ENCODE data around the gene FBLN5.

DNA sequence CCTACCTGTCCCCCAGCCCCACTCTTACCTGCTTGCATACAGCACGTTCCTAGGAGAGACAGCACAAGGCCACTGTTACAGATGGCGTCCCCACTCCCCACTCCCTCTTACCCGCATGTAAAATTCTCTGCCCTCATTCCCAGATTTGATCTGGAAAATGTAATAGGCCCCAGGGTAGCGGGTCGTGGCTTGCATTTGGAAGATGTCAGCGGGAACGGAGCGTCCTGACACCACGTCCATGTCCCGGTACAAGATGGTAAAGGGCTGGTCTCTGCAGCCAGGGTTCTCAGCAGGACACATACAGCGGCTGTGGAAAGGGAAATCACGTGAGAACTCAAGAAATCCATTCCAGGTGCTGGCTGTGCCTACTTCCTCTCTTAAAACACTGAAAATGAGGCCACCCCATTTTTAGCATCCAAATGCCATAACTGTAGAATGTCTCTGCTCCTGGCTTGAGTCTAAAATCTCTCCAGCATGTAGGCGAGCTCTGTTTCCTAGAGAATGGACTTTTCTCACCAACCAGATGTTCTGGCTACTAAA lies 70.0 kb downstream of the FBLN5 start:
- TF ChIP-seq, protein P1, sequence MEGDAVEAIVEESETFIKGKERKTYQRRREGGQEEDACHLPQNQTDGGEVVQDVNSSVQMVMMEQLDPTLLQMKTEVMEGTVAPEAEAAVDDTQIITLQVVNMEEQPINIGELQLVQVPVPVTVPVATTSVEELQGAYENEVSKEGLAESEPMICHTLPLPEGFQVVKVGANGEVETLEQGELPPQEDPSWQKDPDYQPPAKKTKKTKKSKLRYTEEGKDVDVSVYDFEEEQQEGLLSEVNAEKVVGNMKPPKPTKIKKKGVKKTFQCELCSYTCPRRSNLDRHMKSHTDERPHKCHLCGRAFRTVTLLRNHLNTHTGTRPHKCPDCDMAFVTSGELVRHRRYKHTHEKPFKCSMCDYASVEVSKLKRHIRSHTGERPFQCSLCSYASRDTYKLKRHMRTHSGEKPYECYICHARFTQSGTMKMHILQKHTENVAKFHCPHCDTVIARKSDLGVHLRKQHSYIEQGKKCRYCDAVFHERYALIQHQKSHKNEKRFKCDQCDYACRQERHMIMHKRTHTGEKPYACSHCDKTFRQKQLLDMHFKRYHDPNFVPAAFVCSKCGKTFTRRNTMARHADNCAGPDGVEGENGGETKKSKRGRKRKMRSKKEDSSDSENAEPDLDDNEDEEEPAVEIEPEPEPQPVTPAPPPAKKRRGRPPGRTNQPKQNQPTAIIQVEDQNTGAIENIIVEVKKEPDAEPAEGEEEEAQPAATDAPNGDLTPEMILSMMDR (IDR thresholded peaks at IDR 0.05) = no peak
- TF ChIP-seq POLR2A (IDR thresholded peaks at IDR 0.05) = no peak
